ENCODE results near the gene XG.
"Not testable (repeated sequence)": the region's sequence is repeated elsewhere in the genome, so short reads cannot be mapped to it uniquely, and the experiment has no call there.

Gene XG

GRCh38 chrX:2793752-2794151, 41.9 kb downstream of the XG start:
- CTCF ChIA-PET, result no interaction called here
- POLR2A ChIA-PET, result no interaction called here
- TF ChIP-seq CTCF (IDR thresholded peaks at IDR 0.05; ENCODE audit: control extremely low read depth, extremely low read depth, low read depth, missing control alignments), result no peak
- no peak for DNase-seq (ENCODE audit: extremely low spot score)

GRCh38 chrX:2794336-2794735, 42.5 kb downstream of the XG start:
- CTCF ChIA-PET, result no interaction called here

GRCh38 chrX:2796808-2797207, 45.0 kb downstream of the XG start:
- POLR2A ChIA-PET; DNase-seq (ENCODE audit: extremely low spot score); CTCF ChIA-PET: not testable (repeated sequence)

More at GRCh38 chrX:2794336-2794735, 42.5 kb downstream of the XG start:
- TF ChIP-seq CTCF (IDR thresholded peaks at IDR 0.05; ENCODE audit: control extremely low read depth, extremely low read depth, low read depth, missing control alignments), result no peak
- POLR2A ChIA-PET, result no interaction called here
- no peak for DNase-seq (ENCODE audit: extremely low spot score)

- no peak for DNase-seq (ENCODE audit: extremely low spot score)
- ChIA-PET CTCF (no interaction called here), POLR2A (no interaction called here)
- no peak for TF ChIP-seq CTCF (IDR thresholded peaks at IDR 0.05; ENCODE audit: control extremely low read depth, extremely low read depth, low read depth, missing control alignments)
These were observed 47.5 kb downstream of the XG start for GRCh38 chrX:2799369-2799768.

GRCh38 chrX:2799980-2800379, 48.1 kb downstream of the XG start:
- DNase-seq (ENCODE audit: extremely low spot score); CTCF ChIA-PET; POLR2A ChIA-PET: not testable (repeated sequence)

GRCh38 chrX:2801223-2801622, 49.4 kb downstream of the XG start:
- no peak for DNase-seq (ENCODE audit: extremely low spot score)
- ChIA-PET CTCF (no interaction called here), POLR2A (no interaction called here)
- no peak for TF ChIP-seq CTCF (IDR thresholded peaks at IDR 0.05; ENCODE audit: control extremely low read depth, extremely low read depth, low read depth, missing control alignments)

- DNase-seq (ENCODE audit: extremely low spot score); CTCF ChIA-PET; POLR2A ChIA-PET: not testable (repeated sequence)
These were observed 50.7 kb downstream of the XG start for GRCh38 chrX:2802376-2803090.

GRCh38 chrX:2803486-2803885, 51.6 kb downstream of the XG start:
- DNase-seq (ENCODE audit: extremely low spot score); POLR2A ChIA-PET; CTCF ChIA-PET: not testable (repeated sequence)

GRCh38 chrX:2804106-2804843, 52.4 kb downstream of the XG start:
- DNase-seq (ENCODE audit: extremely low spot score); POLR2A ChIA-PET; CTCF ChIA-PET: not testable (repeated sequence)

GRCh38 chrX:2804858-2805257, 53.0 kb downstream of the XG start:
- POLR2A ChIA-PET, CTCF ChIA-PET: not testable (repeated sequence)

More at GRCh38 chrX:2804858-2805257, 53.0 kb downstream of the XG start:
- DNase-seq (ENCODE audit: extremely low spot score), result not testable (repeated sequence)

Data from GM10248 (cell line).